GM12878 (cell line): ENCODE measurements around the gene XRCC4. TPM values are rescaled to one million over a fixed set of nuclear protein-coding genes. Genes with fewer than 3 reads are reported as not detected.

Experiments used
- ATAC-seq: fragments of 200-7000 bp; cut with Tn5 transposase; 3 replicates; pipeline ENCODE4 v1.9.1; 2020; ENCODE audit warnings: mild to moderate bottlenecking, moderate library complexity
- BruUV-seq: library from RNA; stranded (reverse); fragments of 400-500 nt; replicated peaks from 2 replicates; lab custom pipeline; 2021; lab: Mats Ljungman, UMichigan
- CTCF ChIA-PET: fragments of 300-600 bp; sonication (Branson Sonifier 250); formaldehyde crosslinking; extraction: SDS; loops from one replicate; lab custom pipeline; 2021; ENCODE audit warnings: inconsistent platforms; lab: Yijun Ruan, JAX
- POLR2A ChIA-PET: fragments of 350-600 bp; formaldehyde crosslinking; extraction: SDS; loops from one replicate; lab custom pipeline; 2021; ENCODE audit warnings: inconsistent platforms; lab: Charles Lee
- RAD21 ChIA-PET: fragments of 300-600 bp; sonication (Branson Sonifier 250); formaldehyde crosslinking; loops from one replicate; lab custom pipeline; 2023; ENCODE audit warnings: antibody characterized with exemption; ENCODE audit not compliant: unreplicated experiment; lab: Charles Lee
- SMC1A ChIA-PET: fragments of 300-600 bp; sonication (Branson Sonifier 250); formaldehyde crosslinking; loops from one replicate; lab custom pipeline; 2023; ENCODE audit not compliant: unreplicated experiment, uncharacterized antibody; lab: Charles Lee
- DNase-seq: peaks from one replicate; pipeline ENCODE4 v3.0.0-alpha.2; 2011; ENCODE audit warnings: low read depth, low spot score
- FAIRE-seq: peaks from 3 replicates; lab custom pipeline; 2011; peaks lifted over from hg19 to GRCh38; lab: Jason Lieb, UNC
- H2AFZ ChIP-seq: 2 replicates; pipeline ENCODE4 v1.6.0; 2011; ENCODE audit warnings: low read depth, low read length, control low read depth; ENCODE audit not compliant: control insufficient read depth
- H3K27ac ChIP-seq: 2 replicates; pipeline ENCODE4 v1.5.1; 2011; ENCODE audit warnings: control low read depth; ENCODE audit not compliant: control insufficient read depth, insufficient read depth
- H3K27me3 ChIP-seq, 2 experiments: replicated peaks in 1 of 2; 2 replicates each; pipeline versions ENCODE4 v1.6.0 to v1.6.1; 2011; ENCODE audit warnings: low read length in 1 of 2; ENCODE audit not compliant: control insufficient read depth in 2 of 2, insufficient read depth in 2 of 2
- H3K36me3 ChIP-seq, 2 experiments: 2 replicates each; pipeline ENCODE4 v1.5.1; 2011; ENCODE audit warnings: low read length in 1 of 2; ENCODE audit not compliant: control insufficient read depth in 2 of 2, insufficient read depth in 2 of 2
- H3K4me1 ChIP-seq: 2 replicates; pipeline ENCODE4 v1.6.1; 2011; ENCODE audit warnings: mild to moderate bottlenecking, low read length, moderate library complexity, mixed read lengths; ENCODE audit not compliant: control insufficient read depth, insufficient read depth
- H3K4me2 ChIP-seq: 2 replicates; pipeline ENCODE4 v1.6.0; 2011; ENCODE audit warnings: control low read depth; ENCODE audit not compliant: control insufficient read depth, insufficient read depth
- H3K4me3 ChIP-seq: fragments of 200-600 bp; sonication (generic); 2 replicates; pipeline ENCODE4 v1.5.1; 2016
- H3K79me2 ChIP-seq: 2 replicates; pipeline ENCODE4 v1.6.0; 2011; ENCODE audit warnings: low read length; ENCODE audit not compliant: control insufficient read depth, insufficient read depth
- H3K9ac ChIP-seq: 2 replicates; pipeline ENCODE4 v1.8.0; 2011; ENCODE audit warnings: low read length, control low read depth, mixed read lengths; ENCODE audit not compliant: control insufficient read depth, insufficient read depth
- H3K9me3 ChIP-seq: replicated peaks from 3 replicates; pipeline ENCODE4 v1.5.1; 2011; ENCODE audit warnings: mild to moderate bottlenecking, low read length; ENCODE audit not compliant: control insufficient read depth, insufficient read depth
- H4K20me1 ChIP-seq: 2 replicates; pipeline ENCODE4 v1.6.0; 2011; ENCODE audit not compliant: control insufficient read depth, insufficient read depth
- CREB1 ChIP-seq: IDR thresholded peaks from 2 replicates; pipeline ENCODE4 v1.6.1; 2012; ENCODE audit warnings: low read depth, mild to moderate bottlenecking, inconsistent platforms
- CTCF ChIP-seq, 3 experiments: IDR thresholded peaks in 2 of 3; conservative IDR thresholded peaks in 1 of 3; 2 replicates each; pipeline ENCODE4 v1.5.1; 2011; ENCODE audit warnings: low read depth in 3 of 3, low read length in 3 of 3, mild to moderate bottlenecking in 3 of 3, control low read depth in 2 of 3, moderate library complexity in 2 of 3, inconsistent platforms in 1 of 3, mixed read lengths in 1 of 3; ENCODE audit not compliant: control insufficient read depth in 2 of 3, insufficient read depth in 1 of 3; ENCODE audit errors: extremely low read depth in 1 of 3
- E2F4 ChIP-seq: IDR thresholded peaks from 2 replicates; pipeline ENCODE4 v1.6.1; 2012; ENCODE audit warnings: low read depth, low read length, improper control_type of control experiment
- GABPA ChIP-seq: IDR thresholded peaks from 2 replicates; pipeline ENCODE4 v1.6.1; 2014; ENCODE audit warnings: antibody characterized with exemption, low read depth, mild to moderate bottlenecking, inconsistent platforms
- IRF5 ChIP-seq: fragments of 450-650 bp; IDR thresholded peaks from 2 replicates; pipeline ENCODE4 v1.6.1; 2017; ENCODE audit warnings: borderline replicate concordance
- MTA3 ChIP-seq: IDR thresholded peaks from 2 replicates; pipeline ENCODE4 v1.6.1; 2012; ENCODE audit warnings: low read length, inconsistent platforms, borderline replicate concordance
- PAX8 ChIP-seq: fragments of 450-650 bp; IDR thresholded peaks from 2 replicates; pipeline ENCODE4 v1.6.1; 2017; ENCODE audit warnings: mild to moderate bottlenecking, moderate library complexity
- POLR2A ChIP-seq: IDR thresholded peaks from 2 replicates; pipeline ENCODE4 v1.6.1; 2011; ENCODE audit warnings: low read depth, mild to moderate bottlenecking, low read length
- RAD51 ChIP-seq: fragments of 450-650 bp; IDR thresholded peaks from 2 replicates; pipeline ENCODE4 v1.6.1; 2016; ENCODE audit warnings: moderate library complexity, mild to moderate bottlenecking, inconsistent platforms
- SPI1 ChIP-seq: IDR thresholded peaks from 2 replicates; pipeline ENCODE4 v1.6.1; 2011; ENCODE audit warnings: low read depth, mild to moderate bottlenecking, low read length, moderate library complexity, borderline replicate concordance; ENCODE audit not compliant: insufficient read depth
- TAF1 ChIP-seq: IDR thresholded peaks from 2 replicates; pipeline ENCODE4 v1.6.1; 2011; ENCODE audit warnings: mild to moderate bottlenecking, low read depth, low read length, borderline replicate concordance
- USF1 ChIP-seq: IDR thresholded peaks from 2 replicates; pipeline ENCODE4 v1.6.1; 2011; ENCODE audit warnings: borderline replicate concordance, low read depth, mild to moderate bottlenecking, moderate library complexity, mixed read lengths, low read length; ENCODE audit not compliant: insufficient read depth; ENCODE audit errors: extremely low read length
- YBX1 ChIP-seq: fragments of 450-650 bp; IDR thresholded peaks from 2 replicates; pipeline ENCODE4 v1.6.1; 2016; ENCODE audit warnings: antibody characterized with exemption
- ZBTB33 ChIP-seq: fragments of 450-650 bp; IDR thresholded peaks from 2 replicates; pipeline ENCODE4 v1.6.1; 2017; ENCODE audit warnings: mild to moderate bottlenecking
- ZNF24 ChIP-seq: fragments of 450-650 bp; IDR thresholded peaks from 2 replicates; pipeline ENCODE4 v1.6.1; 2017; ENCODE audit warnings: antibody characterized with exemption, mild to moderate bottlenecking
- ZNF274 ChIP-seq: IDR thresholded peaks from one replicate; pipeline ENCODE4 v1.8.0; 2011; ENCODE audit not compliant: insufficient read length, insufficient read depth
- ZNF384 ChIP-seq: IDR thresholded peaks from 2 replicates; pipeline ENCODE4 v1.6.1; 2012; ENCODE audit warnings: low read depth, mild to moderate bottlenecking, low read length, improper control_type of control experiment, borderline replicate concordance
- ZZZ3 ChIP-seq: IDR thresholded peaks from 2 replicates; pipeline ENCODE4 v1.6.1; 2011; ENCODE audit warnings: low read depth; ENCODE audit not compliant: control insufficient read depth, insufficient read length
- whole genome bisulfite sequencing: methylation state at CpG from one replicate; pipeline ENCODE4 v1.1.6; 2016; ENCODE audit warnings: low lambda C conversion rate; ENCODE audit not compliant: insufficient replicate concordance, insufficient coverage; ENCODE audit errors: missing lambda C conversion rate; 5-methylcytosine and 5-hydroxymethylcytosine counted together
- in situ Hi-C: fragments of 300-500 bp; cut with MboI; formaldehyde crosslinking; loops from 9 replicates; pipeline ENCODE4 v1.14.3; 2018; ENCODE audit warnings: mixed read lengths
- intact Hi-C: fragments of 100-400 bp; cut with micrococcal nuclease; formaldehyde crosslinking; loops from one replicate; pipeline ENCODE4 v1.14.2; 2022; ENCODE audit not compliant: unreplicated experiment
- polyA plus RNA-seq, 11 experiments: library from polyadenylated mRNA; depleted of rRNA in 4 of 11; unstranded in 6 of 11; stranded (reverse) in 5 of 11; fragments of >200 nt; fragmentation: Nextera tagmentation in 4 of 11; fragmentation: Illumina TruSeq in 1 of 11; extraction: Ambion mirVana in 4 of 11; extraction: Trizol in 1 of 11; gene quantifications; 1 replicate in 1 of 11; 2 replicates in 10 of 11; pipeline versions ENCODE4 v1.2.1 to v1.2.3, GENCODE V29; 2011 to 2016; ENCODE audit warnings: inconsistent platforms in 2 of 11, missing spikeins in 2 of 11, low read depth in 1 of 11
- total RNA-seq, 4 experiments: library from RNA; depleted of rRNA in 3 of 4; stranded (reverse); fragments of >200 nt in 3 of 4; fragmentation: Illumina TruSeq in 1 of 4; extraction: Trizol in 1 of 4; gene quantifications; 2 replicates each; pipeline versions ENCODE4 v1.2.1 to v1.2.3, GENCODE V29; 2013 to 2021

XRCC4 gene
- total and polyA plus RNA-seq, 10 of the 15 experiments (the other 5 are each of a cell fraction or from before 2014, with no cell fraction given): 12.1 to 53.6 (median 25.8) TPM

GRCh38 chr5:83101514-83101913 is 24.2 kb downstream of the XRCC4 start:
- CTCF ChIA-PET: no interaction called here
- no peaks in the 10 kb centered on the region for H4K20me1 ChIP-seq
- SMC1A ChIA-PET: interaction anchor here (1.2 kb wide), 1 partner anchor 21 kb away, joined by 3 read pairs; no protein-coding TSS in a partner anchor
- DNase-seq (no peak), ATAC-seq (no peak), FAIRE-seq (no peak)
- POLR2A ChIA-PET: no interaction called here
- in situ Hi-C loops (no loop called here), intact Hi-C loops (no loop called here)
- no peak for TF ChIP-seq USF1
- TF ChIP-seq CREB1: no peak
- TF ChIP-seq MTA3: no peak
- no peak for TF ChIP-seq GABPA
- TF ChIP-seq RAD51: no peak
- TF ChIP-seq ZNF274: no peak
- no peak for TF ChIP-seq SPI1
- no peak for TF ChIP-seq E2F4
- no peak for TF ChIP-seq TAF1
- TF ChIP-seq ZNF24: no peak
- no peak for TF ChIP-seq IRF5
- no peak for TF ChIP-seq ZNF384
- TF ChIP-seq YBX1: no peak
- TF ChIP-seq ZBTB33: no peak
- no peak for TF ChIP-seq CTCF (IDR thresholded peaks at IDR 0.05 in 2 of 3, conservative IDR thresholded peaks at IDR 0.05 in 1 of 3; ENCODE audit: control insufficient read depth in 2 of 3, extremely low read depth in 1 of 3, insufficient read depth in 1 of 3, low read depth in 3 of 3, low read length in 3 of 3)
- TF ChIP-seq ZZZ3: no peak
- no peak for TF ChIP-seq POLR2A
- TF ChIP-seq PAX8: no peak
- no peak overlapping the region for H2AFZ ChIP-seq
- RAD21 ChIA-PET: no interaction called here
- no peaks in the 10 kb centered on the region; the same call in 1 of the 2 replicates for H3K79me2 ChIP-seq
- 84% methylated on average over 1 of the region's 1 CpG for WGBS
- H3K27ac ChIP-seq: no peak overlapping the region
- no peaks in the 10 kb centered on the region; the same call in 2 of the 3 replicates for H3K9me3 ChIP-seq
- no peak overlapping the region for H3K4me3 ChIP-seq
- no peaks in the 10 kb centered on the region for H3K27me3 ChIP-seq
- BruUV-seq: no TSS peak
- H3K9ac ChIP-seq: no peak overlapping the region
- H3K4me2 ChIP-seq: no peak overlapping the region
- H3K36me3 ChIP-seq: no peaks in the 10 kb centered on the region
- H3K4me1 ChIP-seq: 0 out of 2 replicates have a peak, but pooled peaks cover 6% of the 10 kb centered on the region
